C4-2B (cell line): ENCODE results near the gene TGFBR2.
A peak's percentile ranks its signal among the peaks of the same experiment; 100 is the strongest.

Source experiments
- H3K27ac ChIP-seq: fragments of 450-650 bp; 2 replicates; pipeline ENCODE4 v1.5.1; 2017
- ZFX ChIP-seq: fragments of 450-650 bp; IDR thresholded peaks from 2 replicates; pipeline ENCODE4 v1.6.1; 2017
- TF ChIP-seq, protein P1 (sequence below): fragments of 450-650 bp; conservative IDR thresholded peaks from 2 replicates; pipeline ENCODE4 v1.5.1; 2017; ENCODE audit warnings: mild to moderate bottlenecking

TGFBR2 gene

DNA sequence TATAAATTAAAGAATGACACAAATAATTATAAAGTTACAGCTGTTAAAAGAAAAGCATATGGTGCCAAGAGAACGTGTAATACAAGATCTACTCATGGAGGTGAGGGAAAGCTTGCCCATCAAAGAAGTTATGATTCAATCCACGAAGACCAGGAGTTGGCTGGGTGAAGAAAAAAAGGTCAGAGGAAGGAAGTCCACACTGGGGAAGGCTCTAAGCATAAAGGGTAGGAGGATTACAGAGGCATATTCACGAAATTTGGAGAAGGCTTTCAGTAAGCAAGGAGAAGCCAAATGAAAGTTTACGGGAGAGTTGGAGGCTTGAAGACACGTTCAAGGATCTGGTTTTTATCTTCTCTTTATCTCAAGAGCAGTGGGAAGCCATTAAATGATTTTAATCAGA is 1.8 kb upstream of the TGFBR2 start:
- TF ChIP-seq, protein P1, sequence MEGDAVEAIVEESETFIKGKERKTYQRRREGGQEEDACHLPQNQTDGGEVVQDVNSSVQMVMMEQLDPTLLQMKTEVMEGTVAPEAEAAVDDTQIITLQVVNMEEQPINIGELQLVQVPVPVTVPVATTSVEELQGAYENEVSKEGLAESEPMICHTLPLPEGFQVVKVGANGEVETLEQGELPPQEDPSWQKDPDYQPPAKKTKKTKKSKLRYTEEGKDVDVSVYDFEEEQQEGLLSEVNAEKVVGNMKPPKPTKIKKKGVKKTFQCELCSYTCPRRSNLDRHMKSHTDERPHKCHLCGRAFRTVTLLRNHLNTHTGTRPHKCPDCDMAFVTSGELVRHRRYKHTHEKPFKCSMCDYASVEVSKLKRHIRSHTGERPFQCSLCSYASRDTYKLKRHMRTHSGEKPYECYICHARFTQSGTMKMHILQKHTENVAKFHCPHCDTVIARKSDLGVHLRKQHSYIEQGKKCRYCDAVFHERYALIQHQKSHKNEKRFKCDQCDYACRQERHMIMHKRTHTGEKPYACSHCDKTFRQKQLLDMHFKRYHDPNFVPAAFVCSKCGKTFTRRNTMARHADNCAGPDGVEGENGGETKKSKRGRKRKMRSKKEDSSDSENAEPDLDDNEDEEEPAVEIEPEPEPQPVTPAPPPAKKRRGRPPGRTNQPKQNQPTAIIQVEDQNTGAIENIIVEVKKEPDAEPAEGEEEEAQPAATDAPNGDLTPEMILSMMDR, result no peak
- no peak for TF ChIP-seq ZFX
- H3K27ac ChIP-seq, result no peak overlapping the region

DNA sequence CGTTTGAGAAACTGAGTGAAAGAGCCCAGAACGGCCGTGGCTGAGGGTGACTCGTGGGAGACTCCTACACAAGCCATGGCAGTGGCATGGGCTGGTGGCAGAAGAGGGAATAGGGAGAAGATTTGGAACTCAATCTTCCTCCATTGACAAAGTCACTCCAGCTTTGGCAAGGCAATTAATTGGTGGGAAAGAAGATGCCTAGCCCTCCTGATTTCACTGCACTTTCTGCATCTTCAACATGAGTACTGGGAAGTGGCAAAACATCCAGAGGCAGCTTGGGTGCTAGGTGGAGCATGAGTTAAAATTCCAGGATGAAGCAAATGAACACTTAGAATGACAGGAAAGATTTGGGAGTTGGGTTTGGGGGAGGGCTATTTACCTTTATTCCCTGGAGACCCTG is 1.4 kb upstream of the TGFBR2 start:
- H3K27ac ChIP-seq, result no peak overlapping the region
- no peak for TF ChIP-seq ZFX
- TF ChIP-seq, protein P1, result no peak

DNA sequence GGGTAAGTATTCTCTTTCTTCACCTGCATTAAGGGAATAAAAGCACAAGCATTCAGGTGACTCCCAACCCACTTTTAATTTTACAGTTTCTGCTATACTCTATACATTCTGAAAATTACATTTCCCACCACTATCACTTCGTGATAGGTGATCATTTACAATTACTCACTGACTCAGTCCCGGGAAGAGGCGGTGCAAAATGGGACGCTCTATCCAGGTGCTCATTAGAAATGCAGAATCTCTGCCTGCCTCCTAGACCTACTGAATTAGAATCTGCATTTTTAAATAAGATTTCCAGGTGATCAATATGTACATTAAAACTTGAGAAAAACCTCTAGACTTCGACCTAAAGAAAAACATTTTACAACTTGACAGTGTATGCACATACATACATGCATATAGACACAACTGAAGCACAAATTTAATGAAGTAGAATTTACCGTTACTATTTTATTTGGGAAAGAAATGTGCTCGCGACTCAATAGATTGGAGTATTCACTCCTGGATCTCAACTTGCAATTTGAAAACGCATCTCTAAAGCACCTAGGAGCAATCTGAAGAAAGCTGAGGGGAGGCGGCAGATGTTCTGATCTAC is 598 bp upstream of the TGFBR2 start:
- H3K27ac ChIP-seq, result no peak overlapping the region
- TF ChIP-seq, protein P1, result no peak
- no peak for TF ChIP-seq ZFX

DNA sequence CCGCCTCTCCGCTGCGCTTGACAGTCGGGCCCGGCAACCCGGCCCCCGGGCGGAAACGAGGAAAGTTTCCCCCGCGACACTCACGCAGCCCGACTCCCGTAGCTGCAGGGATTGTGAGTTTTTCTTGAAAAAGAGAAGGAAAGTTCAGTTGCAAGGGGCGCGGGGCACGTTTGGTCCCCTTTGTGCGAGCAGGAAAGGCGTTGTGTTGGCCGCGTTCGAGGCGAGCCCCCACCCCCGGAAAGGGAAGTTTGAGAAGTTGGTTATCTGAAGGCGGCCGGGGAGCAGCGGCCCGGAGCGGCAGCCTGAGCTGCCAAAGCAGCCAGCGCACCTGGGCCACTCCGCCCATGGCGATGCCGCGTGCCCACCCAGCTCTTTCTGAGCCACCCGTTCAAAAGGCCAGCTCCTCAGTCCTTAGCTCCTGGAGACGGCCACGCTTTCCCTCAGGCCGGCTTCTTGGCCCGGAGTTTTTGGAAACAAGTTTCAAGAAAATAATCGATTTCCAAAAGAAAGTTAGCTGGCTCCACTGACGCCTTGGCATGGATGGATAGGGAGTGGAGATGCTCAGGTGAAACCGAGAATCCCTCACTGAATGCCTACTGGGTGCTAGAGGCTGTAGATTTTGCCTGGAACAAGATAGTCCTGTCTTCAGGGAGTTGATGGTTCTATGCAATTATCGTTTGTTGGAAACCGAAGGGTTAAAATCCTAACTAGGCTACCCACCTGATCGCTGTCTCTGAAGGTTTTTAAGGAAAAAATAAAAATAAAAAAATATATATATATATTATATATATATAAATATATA is 832 bp downstream of the TGFBR2 start:
- peak overlapping the region; percentile 24; the same call in 1 of the 2 replicates for H3K27ac ChIP-seq
- TF ChIP-seq, protein P1, result 0 out of 2 replicates have a peak, but pooled peaks have one; percentile 1
- TF ChIP-seq ZFX, result no peak

DNA sequence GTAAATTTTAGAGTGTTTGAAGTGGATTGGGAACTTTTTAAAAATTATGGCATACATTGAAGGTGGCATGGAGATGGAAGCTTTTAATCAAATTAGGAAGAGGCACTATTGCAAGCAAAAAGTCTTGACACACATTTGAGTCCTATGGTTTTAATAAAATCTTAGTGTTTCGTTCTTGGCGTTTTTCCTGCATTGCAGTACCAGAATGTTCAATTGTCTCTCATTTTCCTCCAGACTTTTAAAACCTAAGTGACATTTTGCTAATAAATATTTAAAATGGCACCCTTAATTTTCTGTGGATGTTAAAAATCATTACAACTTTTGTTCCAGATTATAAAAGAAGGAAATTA is 2.2 kb downstream of the TGFBR2 start:
- TF ChIP-seq, protein P1, result no peak
- no peak for TF ChIP-seq ZFX
- H3K27ac ChIP-seq, result no peak overlapping the region

DNA sequence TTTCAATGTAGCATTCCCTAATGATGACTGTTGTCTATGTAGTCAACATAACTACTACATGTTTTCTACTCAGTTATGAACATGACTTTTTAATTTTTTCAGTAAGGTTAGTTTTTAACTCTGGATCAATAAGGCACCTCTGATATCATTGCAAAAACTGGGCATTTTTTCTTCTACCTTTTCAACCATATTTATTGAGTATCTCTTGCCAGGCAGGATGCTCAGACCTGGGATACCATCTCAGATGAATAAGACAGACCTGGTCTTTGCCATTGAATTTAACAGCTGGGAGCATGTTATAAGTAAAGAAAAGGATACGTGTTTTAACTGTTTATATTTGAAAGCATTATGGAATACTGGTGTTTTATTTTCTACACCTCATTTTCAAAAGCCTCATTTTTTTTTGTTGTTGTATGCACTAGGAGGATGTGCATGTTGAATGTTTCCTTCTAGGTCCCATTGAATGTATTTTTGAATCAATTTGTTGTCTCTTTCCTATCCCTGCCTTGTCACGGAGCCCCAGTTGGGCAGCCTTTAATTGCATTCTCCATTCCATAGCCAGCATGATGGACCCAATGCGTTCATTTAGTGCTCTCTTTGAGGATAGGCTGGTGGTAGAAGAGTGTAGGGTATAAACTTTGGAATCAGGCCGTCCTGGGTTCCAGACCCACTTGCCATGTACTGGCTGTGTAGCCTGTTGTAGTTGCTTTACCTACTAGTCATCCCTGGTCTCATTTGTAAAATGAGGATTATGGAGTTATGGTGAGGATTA is 3.7 kb downstream of the TGFBR2 start:
- no peak overlapping the region for H3K27ac ChIP-seq
- TF ChIP-seq, protein P1, result no peak
- TF ChIP-seq ZFX, result no peak
